Measurements from ENCODE around the gene RFX3. TPM values are rescaled to one million over a fixed set of nuclear protein-coding genes. Genes with fewer than 3 reads are reported as not detected.

The RFX3 gene
- total RNA-seq, 1 experiment from 2014 or later, result 9.9 TPM

- Histone ChIP-seq H4K20me1 (ENCODE audit: control insufficient read depth, insufficient read depth, insufficient read length) (no peaks in the 10 kb centered on the region), H2AFZ (ENCODE audit: low read length) (no peak overlapping the region)
- no peaks in the 10 kb centered on the region for H3K27me3 Mint-ChIP-seq (ENCODE audit: low read depth)
These were observed 320.2 kb downstream of the RFX3 start for GRCh38 chr9:3205421-3206095.

More at GRCh38 chr9:3205421-3206095, 320.2 kb downstream of the RFX3 start:
- H3K9ac ChIP-seq (ENCODE audit: extremely low read depth, insufficient read length, low read length), result no peak overlapping the region
- no peak overlapping the region for H4K8ac ChIP-seq (replicated peaks; ENCODE audit: insufficient read length, low read depth, low read length)
- Mint-ChIP-seq H3K4me3 (no peak overlapping the region), H3K9me3 (peaks cover 0 to 6% of the 10 kb centered on the region in 2 experiments; a peak in 1 of 5 replicates), H3K27ac (0 out of 7 replicates have a peak overlapping the region, but pooled peaks of 1 of the 3 experiments have one; percentile 60), H3K4me1 (peaks cover 3 to 8% of the 10 kb centered on the region in 2 experiments), H3K36me3 (ENCODE audit: insufficient read depth in 1 of 3, low read depth in 3 of 3) (no peaks in the 10 kb centered on the region)
- no peak for DNase-seq
- H3K4ac ChIP-seq (ENCODE audit: low read depth, low read length), result no peak overlapping the region
- H3K79me1 ChIP-seq (ENCODE audit: insufficient read depth, low read depth, low read length, poor library complexity, severe bottlenecking), result no peaks in the 10 kb centered on the region
- H3K9me3 ChIP-seq (ENCODE audit: control insufficient read depth, low read depth, low read length), result no peaks in the 10 kb centered on the region
- no peak overlapping the region for H2AK5ac ChIP-seq (ENCODE audit: insufficient read length, low read length)
- H3K23me2 ChIP-seq (ENCODE audit: insufficient read length, low read depth, low read length, poor library complexity, severe bottlenecking), result no peaks in the 10 kb centered on the region
- H2BK15ac ChIP-seq (ENCODE audit: low read depth, low read length), result no peak overlapping the region
- H3K27ac ChIP-seq (ENCODE audit: insufficient read length, low read depth, low read length), result no peak overlapping the region
- H4K5ac ChIP-seq (ENCODE audit: insufficient read length, low read depth, low read length), result no peak overlapping the region
- H3K14ac ChIP-seq (ENCODE audit: insufficient read depth, low read length), result no peak overlapping the region
- no peak overlapping the region for H3K18ac ChIP-seq (ENCODE audit: insufficient read length, low read depth, low read length)
- no peak overlapping the region for H2BK12ac ChIP-seq (ENCODE audit: insufficient read length, low read depth, low read length)
- no peak overlapping the region for H3T11ph ChIP-seq (ENCODE audit: low read length)
- H3K4me1 ChIP-seq (ENCODE audit: insufficient read depth, low read length), result no peaks in the 10 kb centered on the region; the same call in 1 of the 2 replicates
- TF ChIP-seq CTCF (conservative IDR thresholded peaks at IDR 0.05), result no peak
- H4K91ac ChIP-seq (ENCODE audit: insufficient read length, low read depth, low read length), result no peak overlapping the region
- H3K4me2 ChIP-seq (ENCODE audit: insufficient read depth, insufficient read length, low read length), result no peak overlapping the region
- H3K27me3 ChIP-seq (ENCODE audit: insufficient read depth, low read length), result no peaks in the 10 kb centered on the region
- H3K23ac ChIP-seq (ENCODE audit: insufficient read length, low read depth, low read length), result no peak overlapping the region
- no peak overlapping the region for H2BK20ac ChIP-seq (ENCODE audit: low read depth, low read length, poor library complexity, severe bottlenecking)
- H2BK5ac ChIP-seq (ENCODE audit: insufficient read length, low read length), result no peak overlapping the region
- no peaks in the 10 kb centered on the region for H3K79me2 ChIP-seq (ENCODE audit: insufficient read depth, low read length)
- WGBS (ENCODE audit: extremely low coverage, insufficient read length, low lambda C conversion rate), result no CpG with 5 or more reads among the region's 1 CpG
- H3K56ac ChIP-seq (ENCODE audit: insufficient read length, low read depth, low read length), result no peak overlapping the region
- H2BK120ac ChIP-seq (ENCODE audit: low read depth, low read length, poor library complexity, severe bottlenecking), result no peak overlapping the region

All from H9 (cell line).